ENCODE measurements around the gene WASF2. TPM values are rescaled to one million over a fixed set of nuclear protein-coding genes. Genes with fewer than 3 reads are reported as not detected.

The WASF2 gene
- polyA plus RNA-seq, 12 donors: 71.9 to 930 (median 83.1) TPM

DNA sequence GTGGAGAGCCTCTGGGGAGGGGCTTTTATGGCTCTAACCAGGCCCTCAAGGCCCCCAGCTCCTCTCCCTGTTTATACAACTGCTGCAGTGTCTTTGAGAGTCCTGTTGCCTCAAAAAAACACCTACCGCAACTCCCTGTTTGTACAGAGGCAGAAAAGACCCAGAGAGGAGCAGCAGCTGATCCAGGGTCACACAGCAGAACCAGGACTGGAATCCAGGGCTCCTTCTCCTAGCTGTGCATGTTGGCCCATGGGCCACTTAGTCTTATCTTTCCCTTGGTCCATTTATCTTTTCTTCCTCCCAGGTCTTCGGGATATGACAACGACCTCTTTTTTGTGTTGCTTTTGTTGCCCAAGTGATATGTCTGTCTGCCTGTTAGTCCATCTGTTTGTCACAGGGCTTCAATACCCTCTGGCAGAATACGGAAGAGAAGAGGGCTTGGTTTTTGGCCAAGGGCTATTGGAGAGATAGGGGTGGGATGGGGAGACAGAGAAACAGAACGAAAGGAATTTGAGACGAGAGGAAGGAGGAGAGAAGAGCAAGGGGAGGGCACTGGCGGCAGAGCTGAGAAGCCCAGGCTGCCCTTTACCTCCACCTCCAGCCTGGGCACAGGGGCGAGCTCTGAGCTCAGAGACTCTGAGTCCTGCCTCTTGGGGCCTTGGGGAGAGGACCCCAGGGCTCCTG lies 33.5 kb upstream of the WASF2 start:
- no peak for DNase-seq

DNA sequence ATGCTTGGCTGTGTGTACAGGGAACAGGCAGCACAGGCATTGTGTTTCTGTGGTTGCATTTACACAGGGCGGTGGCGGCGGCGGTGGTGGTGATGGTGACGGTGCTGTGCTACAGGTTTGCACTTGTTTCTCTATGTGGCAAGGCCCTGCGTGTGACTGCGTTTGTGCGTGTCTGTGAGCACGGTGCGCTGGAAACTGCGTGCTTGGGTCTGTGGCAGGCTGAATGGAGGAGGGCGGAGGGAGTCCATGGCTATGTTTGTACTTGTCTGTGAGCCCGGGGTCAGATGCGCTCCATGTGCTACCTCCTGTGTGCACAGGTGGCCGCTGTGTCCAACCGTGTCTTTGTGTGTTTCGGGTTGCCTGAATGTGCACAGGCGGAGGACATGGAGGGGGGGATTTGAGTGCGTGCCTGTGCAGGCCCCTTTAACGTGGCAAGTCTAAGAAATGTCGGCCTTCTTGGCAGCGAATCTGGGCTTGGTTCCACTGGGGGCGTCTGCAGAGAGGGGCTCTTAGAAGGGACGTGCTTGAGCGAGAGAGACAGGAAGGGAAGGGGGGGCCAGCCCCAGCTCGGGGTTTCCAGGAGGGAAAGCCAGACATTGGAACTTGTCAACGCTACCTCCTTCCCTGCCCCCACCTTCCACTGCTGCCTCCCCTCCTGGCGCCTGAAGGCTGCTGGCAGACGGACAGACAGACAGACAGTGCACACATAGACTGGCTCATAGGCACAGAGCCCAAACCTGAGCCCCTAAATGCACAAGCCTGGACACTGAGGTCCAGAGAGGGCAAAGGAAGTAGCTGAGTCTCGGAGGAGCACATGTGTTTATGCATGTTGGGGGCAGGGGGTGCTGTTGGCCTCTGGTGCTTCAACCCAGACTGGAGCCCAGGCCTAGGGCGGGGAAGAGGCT lies 32.7 kb upstream of the WASF2 start:
- DNase-seq: peak; percentile 75

DNA sequence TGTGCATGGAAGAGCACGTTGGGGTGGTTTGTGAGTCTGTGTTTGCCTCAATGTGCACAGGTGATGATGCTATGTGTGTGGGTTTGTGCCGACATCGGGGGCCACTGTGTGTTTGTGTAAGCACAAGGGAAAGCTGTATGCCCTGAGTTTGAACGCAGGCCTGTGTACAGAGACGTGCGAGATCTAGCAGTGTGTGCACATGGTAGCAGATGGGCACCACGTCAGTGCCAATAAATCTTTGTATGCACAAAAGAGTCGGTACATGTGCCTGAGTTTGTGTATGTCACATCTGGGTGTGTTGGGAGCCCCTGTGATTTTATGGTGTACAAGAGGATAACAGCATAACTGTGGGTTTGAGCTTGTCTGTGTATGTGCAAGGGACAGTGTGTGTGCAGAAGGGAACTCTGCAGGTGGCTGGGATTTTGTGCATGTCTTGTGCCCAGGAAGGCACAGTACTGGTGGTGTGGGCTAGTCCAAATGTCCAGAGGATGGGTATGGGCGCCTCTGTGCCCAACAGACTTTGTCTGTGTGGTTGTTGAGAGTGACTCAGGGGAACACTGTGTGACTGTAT lies 32.0 kb upstream of the WASF2 start:
- no peak for DNase-seq

DNA sequence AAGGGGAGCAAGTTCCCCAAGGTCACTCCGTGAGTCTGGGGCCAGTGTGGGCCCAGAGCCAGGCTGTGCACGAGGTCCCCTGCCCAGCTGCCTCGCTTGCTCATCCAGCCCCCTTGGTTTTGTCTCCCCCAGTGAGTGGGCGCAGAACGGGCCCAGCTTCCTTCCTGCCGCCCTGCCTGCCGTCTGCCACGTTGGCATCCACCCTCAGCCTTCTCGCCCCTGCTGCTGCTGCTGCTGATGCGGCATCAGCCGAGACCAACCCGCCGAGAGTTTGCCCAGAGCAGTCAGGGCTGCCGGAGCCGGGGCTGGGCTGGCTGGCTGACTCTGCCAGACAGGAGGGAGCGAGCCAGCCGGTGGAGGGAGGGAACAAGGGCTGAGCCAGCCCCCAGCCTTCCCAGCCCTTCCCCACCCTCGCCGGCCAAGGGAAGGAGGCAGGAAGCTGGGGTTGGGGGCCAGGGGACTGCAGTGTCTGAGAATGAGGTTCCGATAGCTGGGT lies 31.4 kb upstream of the WASF2 start:
- no peak for DNase-seq

DNA sequence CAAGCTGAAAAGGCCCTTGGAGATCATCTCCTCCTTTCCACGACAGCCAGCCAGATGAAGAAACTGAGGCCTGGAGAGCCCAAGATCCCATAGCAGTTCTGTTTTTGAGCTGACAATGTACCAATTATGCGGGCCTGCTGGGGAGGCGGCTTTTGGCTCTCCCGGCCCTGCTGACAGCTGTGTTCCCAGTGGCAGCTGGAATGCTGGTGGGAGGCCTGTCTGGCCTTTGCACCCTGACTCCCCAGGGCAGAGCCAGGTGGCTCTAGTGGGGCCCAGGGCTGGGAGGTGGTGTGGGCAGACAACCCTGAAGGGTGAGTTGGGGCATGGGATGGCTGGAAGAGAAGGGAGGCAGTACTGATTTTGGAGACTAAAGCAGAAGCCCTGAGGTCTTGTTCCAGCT lies 30.7 kb upstream of the WASF2 start:
- no peak for DNase-seq

DNA sequence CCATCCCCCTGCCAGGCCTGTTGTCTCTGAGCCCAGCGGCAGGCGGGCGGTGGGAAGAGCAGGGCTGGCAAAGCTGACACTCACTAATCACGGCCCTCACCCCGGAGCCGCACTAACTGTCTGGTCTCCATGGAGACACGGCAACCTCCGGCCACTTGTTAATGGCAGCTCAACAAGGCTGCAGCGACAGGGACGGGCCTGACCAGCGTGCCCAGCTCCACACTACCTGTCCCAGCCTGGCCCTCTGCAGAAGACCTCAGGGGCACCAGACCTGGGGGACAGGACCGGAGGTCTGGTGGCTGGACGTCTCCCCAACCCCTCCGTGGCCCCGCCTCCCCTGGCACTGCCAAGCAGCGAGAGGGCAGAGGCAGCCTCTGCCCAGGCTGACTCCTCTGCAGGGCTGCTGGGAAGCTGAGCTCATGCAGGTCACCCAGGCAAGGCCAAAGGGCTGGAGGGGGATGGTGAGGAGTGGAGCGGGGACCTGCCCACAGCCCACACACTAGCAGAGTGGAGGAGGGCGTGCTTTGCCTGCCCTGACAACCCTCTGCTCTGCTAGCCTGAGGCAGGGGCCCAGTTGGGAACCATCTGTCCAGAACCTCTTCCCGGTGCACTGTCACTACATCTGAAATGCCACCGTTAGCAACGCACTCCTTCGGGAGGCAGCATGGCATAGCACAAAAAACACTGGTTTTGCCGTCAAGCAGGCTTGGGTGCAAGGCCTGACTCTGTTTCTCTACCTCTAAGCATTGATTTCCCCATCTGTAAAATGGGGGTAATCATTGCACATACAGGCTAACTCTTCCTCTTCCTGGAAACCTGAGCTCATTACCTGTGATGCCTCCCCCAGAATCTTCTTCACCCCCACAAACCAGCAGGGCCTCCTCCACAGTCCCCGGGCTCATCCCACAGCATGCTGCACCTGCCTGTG lies 29.6 kb upstream of the WASF2 start:
- DNase-seq: no peak

DNA sequence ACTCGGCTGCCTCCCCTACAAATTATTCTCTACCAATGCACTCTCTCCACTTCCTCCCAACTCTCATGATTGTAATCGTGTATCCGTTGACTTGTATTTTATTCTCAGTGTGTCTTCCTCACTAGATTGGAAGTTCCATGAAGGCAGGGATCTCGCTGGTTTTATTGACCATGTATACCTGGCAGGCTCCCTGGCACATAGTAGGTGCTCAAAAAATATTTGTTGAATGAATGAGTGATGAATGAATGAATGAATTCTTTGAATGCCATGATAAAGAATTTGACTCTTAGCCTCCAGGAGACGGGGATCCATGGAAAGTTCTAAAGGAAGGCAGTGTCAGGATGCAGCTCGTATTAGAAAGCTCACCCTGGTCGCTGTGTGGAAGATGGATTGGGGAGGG lies 28.8 kb upstream of the WASF2 start:
- no peak for DNase-seq

DNA sequence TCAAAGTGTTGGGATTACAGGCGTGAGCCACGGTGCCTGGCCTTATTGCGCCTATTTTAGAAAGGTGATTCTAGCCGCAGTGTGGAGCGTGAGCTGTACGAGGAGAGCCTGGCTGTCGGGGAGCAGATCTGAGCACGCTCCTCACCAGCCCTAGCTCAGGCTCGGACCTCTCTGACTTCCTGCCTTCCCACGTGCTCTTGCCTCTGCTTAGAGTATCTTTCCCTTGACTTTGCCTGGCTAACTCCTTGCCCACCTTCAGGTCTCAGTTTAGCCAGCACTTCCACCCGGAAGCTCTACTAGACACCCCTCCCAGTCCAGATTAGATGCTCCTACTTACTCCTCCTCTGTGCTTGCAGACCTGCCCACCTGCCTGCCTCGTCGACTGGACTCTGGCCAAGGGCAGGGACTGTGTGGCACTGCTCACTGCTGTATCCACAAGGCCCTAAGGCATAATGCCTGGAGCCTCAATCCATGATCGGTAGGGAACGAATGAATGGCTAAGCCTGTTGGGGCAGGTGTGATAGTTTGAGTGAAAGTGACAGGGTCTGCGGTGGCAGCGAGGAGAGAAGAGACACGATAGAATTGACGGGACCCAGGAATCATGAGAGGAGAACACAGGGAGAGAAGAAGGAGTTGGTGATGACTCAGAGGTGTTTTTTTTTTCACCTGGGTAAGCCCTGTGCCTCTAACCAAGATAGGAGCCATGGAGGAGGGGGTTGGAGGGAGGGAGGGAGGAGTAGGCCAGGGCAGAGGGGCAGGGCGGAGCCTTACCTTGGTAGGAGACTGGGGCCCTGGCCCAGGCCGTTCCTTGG lies 28.1 kb upstream of the WASF2 start:
- DNase-seq: no peak

DNA sequence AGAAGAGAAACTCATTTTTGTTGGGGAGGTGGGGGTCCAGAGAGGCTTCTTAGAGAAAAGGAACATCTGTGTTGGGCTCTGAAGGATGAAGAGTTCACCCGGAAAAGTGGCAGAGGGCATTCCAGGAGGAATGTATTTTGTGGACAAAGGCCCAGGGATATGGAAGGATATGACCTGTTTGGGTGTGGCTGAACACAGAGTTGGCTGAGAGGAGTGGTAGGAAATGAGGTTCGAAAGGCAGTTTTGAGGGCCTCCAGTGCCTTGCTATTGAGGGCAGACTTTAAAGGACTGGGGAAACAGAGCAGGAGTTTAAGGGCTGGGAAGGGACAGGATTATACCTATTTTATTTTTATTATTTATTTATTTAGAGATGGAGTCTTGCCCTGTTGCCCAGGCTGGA lies 27.3 kb upstream of the WASF2 start:
- DNase-seq: no peak

DNA sequence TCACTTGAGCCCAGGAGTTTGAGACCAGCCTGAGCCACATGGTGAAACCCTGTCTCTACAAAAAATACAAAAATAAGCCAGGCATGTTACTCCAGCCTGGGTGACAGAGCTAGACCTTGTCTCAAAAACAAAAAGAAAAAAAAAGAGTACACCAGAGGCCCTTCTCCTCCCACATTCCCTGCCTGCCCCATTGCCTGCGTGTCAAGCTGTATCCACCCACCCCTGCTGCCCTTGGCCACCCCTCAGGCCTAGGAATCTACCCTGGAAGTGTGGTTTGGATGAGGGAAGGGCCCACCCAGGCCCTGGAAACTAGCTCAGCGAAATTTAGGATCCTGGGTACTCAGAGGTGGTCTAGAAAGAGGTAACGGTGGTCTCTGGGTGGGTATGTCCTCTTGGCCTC lies 25.7 kb upstream of the WASF2 start:
- no peak for DNase-seq

DNA sequence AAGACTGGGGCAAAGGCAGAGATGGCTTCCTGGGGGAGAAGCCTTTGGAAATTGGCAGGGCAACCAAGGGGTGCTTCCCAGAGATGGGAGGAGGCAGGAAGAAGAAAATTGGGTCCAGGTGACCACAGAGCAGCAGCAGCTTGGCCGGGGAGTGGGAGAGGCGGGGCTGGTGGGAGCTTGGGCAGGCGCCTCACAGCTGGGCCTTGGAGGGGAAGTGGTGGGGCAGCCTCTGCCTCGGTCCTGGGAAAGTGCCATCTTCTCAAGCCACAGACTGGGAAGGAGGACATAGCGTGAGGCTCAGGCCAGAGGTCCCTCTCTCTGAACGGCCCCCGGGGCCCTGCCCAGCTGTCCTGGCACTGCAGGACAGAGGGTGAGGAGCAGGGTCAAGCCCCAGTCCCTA lies 24.0 kb upstream of the WASF2 start:
- no peak for DNase-seq

DNA sequence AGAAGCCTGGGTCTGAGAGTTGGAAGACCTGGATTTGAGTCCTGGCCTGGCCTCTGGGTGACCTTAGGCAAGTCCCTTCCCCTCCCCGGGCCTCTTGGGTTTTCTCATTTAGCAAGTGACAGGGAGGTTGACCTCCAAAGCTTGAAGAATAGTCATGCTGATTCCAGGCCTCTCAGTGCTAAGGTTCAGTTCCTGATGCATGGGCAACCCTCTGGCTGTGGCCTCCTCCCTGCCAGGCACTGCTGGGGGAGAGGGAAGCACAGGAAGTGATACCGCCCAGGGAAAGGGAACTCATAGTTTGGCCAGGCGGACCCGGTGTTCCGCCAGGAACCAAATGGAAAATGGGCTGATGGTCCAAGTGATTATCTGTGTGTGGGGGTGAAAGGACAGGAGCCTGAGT lies 23.6 kb upstream of the WASF2 start:
- no peak for DNase-seq

DNA sequence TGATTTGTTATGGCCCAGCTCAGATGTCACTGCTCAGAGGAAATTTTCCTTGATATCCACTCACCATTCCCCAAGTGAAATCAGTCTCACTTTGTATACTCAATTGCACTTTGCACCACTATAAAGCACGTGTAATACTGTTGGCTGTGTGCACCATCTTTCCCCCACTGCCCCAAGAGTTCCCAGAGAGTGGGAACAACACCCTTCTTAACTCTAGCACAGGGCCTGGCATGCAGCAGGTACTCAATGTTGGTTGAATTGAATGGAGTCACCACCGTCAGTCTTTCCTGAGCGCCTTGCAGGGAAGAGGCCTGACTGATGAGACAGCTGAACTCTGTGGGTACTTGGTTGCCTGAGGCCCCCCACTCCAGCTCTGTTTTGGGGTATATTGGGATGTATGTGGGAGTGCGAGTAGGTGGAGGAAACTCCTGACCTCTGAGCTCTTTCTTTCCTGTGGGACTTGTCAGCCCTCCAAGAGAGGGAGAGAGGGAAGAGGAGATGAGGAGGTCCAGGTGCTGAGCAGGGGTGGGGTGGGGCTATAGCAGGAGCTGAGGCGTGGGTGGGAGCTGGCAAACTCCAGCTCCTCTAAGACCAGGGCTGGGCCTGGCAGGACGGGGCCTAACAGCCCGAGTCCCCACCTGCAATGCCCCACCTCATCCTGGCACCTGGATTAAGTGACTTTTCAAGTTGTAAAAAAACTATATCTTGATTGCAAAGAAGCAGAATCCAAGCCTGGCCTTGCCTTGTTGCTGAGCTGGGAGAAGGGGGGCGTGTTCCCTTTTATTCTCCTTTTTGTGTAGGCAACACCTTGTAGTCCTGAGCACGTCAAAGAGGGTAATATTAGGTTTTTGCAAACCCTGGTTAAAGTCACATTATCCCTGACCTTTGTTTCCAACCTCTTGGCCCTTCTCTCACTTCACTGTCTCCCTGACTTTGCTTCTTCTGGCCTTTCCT lies 19.4 kb upstream of the WASF2 start:
- no peak for DNase-seq

DNA sequence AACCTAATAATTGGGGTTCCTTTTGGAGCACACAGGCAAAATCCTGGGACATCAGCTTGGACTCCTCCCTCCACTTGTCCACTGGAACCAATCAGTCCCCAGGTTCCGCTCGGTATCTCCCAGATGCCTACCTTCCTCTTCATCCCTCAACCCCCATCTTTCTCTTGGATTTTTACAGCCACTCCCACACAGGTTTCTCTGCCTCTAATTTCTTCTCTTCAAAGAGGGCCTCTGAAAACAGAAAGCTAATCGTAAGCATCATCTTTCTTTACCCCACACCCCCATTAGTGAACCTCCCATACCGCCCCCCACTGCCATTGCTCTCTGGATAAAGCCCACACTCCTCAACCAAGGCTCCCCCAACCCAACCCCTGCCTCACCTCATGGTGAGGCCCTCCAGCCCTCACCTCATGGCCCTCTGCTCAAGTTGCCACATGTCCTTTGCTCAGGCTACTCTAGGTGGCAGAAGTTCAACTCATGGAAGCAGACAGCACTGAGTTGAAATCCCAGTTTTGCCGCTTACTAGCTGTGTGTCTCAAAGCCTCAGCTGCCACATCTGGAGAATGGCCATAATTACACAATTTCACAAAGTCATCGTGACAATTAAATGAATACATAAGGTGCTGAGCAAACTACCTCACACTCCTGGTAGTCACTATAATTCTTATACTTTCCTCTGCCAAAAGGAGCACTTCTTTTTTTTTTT lies 18.1 kb upstream of the WASF2 start:
- DNase-seq: no peak

DNA sequence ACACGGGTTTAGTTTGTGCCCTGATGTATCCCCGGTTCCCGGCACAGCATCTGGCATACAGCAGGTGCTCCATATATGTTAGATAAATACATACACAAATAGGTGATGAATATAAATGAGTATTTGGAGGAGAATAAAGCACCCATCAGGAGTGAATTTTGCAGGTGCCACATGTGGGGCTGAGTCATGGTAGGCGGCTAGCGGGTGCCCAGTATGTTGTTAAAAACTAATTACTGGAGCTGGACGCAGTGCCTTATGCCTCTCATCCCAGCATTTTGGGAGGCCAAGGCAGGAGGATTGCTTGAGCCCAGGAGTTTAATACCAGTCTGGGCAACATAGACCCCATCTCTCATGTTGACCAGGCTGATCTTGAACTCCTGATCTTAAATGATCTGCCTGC lies 16.7 kb upstream of the WASF2 start:
- DNase-seq: no peak

DNA sequence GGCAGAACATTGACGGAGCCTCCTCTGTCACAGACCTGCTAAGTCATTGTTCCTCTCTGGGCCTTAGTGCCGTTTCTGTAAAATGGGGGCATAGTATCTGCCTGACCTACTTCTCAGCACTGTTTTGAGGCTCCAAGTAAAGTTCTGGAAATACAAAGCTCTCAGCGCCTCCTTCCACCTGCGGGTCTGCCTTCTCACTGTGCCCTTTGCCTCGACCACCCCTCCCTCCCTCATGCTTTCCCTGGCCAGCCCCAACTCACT lies 15.4 kb upstream of the WASF2 start:
- DNase-seq: no peak

DNA sequence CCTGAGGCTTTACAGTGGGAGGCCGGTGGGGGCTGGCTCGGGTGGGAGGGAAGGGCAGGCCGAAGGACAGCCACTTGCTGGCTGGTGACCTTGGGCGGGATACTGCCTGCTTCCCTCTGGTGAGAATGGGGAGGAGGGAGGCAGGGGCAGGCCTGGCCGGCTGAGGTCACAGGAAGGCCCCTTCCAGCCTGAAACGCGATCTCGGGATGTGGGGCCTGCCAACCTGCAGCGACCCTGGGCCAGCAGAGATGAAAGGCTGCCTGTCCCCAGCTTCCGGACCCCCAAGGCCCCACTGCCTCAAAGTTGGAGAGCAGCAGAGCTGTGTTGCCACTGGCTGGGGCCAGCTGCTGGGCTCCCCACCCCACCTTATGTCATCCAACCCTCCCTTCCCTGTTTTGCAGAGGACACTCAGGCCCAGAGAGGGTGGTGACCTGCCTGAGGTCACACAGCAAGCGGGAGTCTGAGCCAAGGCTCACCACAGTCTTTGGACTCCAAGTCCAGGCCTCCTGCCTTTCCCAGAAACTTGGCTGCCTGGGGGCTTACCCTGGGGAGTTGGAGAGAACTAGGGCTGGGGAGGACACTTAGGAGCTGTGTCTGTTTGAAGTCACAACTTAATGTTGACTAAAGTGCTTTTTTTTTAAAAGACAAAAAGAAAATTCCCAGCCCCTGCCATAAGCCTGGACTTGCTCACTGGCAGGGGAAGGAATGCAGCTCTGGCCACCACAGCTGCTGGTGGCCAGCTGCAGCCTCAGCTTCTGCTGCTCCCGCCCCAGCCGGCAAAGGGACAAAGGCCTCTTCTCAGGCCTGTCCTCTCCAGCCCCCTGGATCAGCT lies 14.8 kb upstream of the WASF2 start:
- DNase-seq: peak; percentile 87

DNA sequence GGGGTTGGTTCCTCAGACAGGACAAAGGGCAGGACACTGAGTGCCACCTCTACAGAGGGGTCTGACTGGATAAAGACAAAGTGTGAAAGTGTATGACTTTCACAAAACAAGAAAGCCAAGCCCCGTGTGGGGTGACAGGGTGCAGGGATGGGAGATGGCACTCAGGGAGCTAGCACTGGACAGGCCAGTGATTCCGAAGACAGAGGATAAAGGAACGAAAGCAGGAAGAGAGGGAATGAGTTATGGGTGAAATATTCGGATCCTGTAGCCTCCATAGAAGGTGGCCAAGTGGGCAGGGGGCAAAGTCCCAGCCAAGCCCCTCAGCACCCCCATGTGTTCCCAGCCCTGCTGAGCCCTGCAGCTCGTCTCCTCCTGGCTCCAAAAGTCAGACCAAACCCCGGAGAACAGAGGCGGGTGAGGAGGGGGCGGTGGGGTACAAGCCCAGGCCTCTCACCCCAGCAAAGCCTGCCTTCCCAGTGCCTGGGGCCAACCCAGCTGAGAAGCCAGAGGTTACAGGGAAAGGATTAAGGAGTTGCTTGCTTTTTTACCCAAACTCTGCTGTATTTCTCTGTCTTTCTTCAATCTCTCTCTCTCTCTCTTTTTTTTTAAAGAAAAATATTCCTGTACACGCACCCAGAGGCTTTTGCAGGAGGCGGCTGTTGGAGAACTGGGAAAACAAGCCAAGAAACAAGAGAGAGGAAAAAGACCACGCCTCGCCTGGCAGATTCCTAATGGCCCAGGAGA lies 14.0 kb upstream of the WASF2 start:
- peak; percentile 94 for DNase-seq
